Neural progenitor cell (in vitro differentiated cells): ENCODE results near the gene CXCL12. TPM values are rescaled to one million over a fixed set of nuclear protein-coding genes. Genes with fewer than 3 reads are reported as not detected.

Experiments used
- DNase-seq: peaks from one replicate; pipeline ENCODE4 v3.0.0-alpha.2; 2016; ENCODE audit warnings: low spot score
- H2AFZ ChIP-seq: fragments of 200-600 bp; sonication (generic); replicated peaks from 2 replicates; pipeline ENCODE4 v1.6.1; 2016; ENCODE audit warnings: antibody characterized with exemption
- H3F3A ChIP-seq: fragments of 200-600 bp; sonication (generic); 2 replicates; pipeline ENCODE4 v1.6.1; 2016; ENCODE audit warnings: antibody characterized with exemption, low read depth
- H3K27ac ChIP-seq: fragments of 200-600 bp; sonication (generic); 2 replicates; pipeline ENCODE4 v1.5.1; 2016; ENCODE audit warnings: mild to moderate bottlenecking
- H3K27me3 ChIP-seq: fragments of 200-600 bp; sonication (generic); 2 replicates; pipeline ENCODE4 v1.6.1; 2016; ENCODE audit warnings: mild to moderate bottlenecking, moderate library complexity
- H3K36me3 ChIP-seq: fragments of 200-600 bp; sonication (generic); 2 replicates; pipeline ENCODE4 v1.5.1; 2016
- H3K4me1 ChIP-seq: fragments of 200-600 bp; sonication (generic); 2 replicates; pipeline ENCODE4 v1.6.1; 2016; ENCODE audit warnings: mixed run types
- H3K4me2 ChIP-seq: fragments of 200-600 bp; sonication (generic); 2 replicates; pipeline ENCODE4 v1.6.1; 2016
- H3K4me3 ChIP-seq: fragments of 200-600 bp; sonication (generic); 2 replicates; pipeline ENCODE4 v1.5.1; 2016
- H3K79me2 ChIP-seq: fragments of 200-600 bp; sonication (generic); 2 replicates; pipeline ENCODE4 v1.6.1; 2016; ENCODE audit warnings: low read depth
- H3K9ac ChIP-seq: fragments of 200-600 bp; sonication (generic); 2 replicates; pipeline ENCODE4 v1.6.1; 2016
- H3K9me3 ChIP-seq: fragments of 200-600 bp; sonication (generic); 2 replicates; pipeline ENCODE4 v1.5.1; 2016; ENCODE audit warnings: low read depth
- H4K20me1 ChIP-seq: fragments of 200-600 bp; sonication (generic); 2 replicates; pipeline ENCODE4 v1.6.1; 2016; ENCODE audit warnings: low read depth
- H3K27ac Mint-ChIP-seq: 3 replicates; pipeline ENCODE4 v1.8.0; 2021; ENCODE audit warnings: mixed read lengths
- H3K27me3 Mint-ChIP-seq: 2 replicates; pipeline ENCODE4 v1.8.0; 2022; ENCODE audit warnings: low read depth, mild to moderate bottlenecking, inconsistent platforms, moderate library complexity, mixed read lengths; ENCODE audit not compliant: insufficient read depth
- H3K36me3 Mint-ChIP-seq: 3 replicates; pipeline ENCODE4 v1.8.0; 2021; ENCODE audit warnings: mixed read lengths
- H3K4me1 Mint-ChIP-seq: 3 replicates; pipeline ENCODE4 v1.8.0; 2021; ENCODE audit warnings: mixed read lengths
- H3K4me3 Mint-ChIP-seq: 3 replicates; pipeline ENCODE4 v1.8.0; 2021; ENCODE audit warnings: mild to moderate bottlenecking, moderate library complexity, mixed read lengths
- H3K9me3 Mint-ChIP-seq: 3 replicates; pipeline ENCODE4 v1.8.0; 2020; ENCODE audit warnings: mixed read lengths
- CTCF ChIP-seq: fragments of 200-600 bp; sonication (generic); IDR thresholded peaks from 2 replicates; pipeline ENCODE4 v1.5.1; 2017; ENCODE audit warnings: antibody characterized with exemption, mild to moderate bottlenecking
- EZH2 ChIP-seq: fragments of 200-600 bp; sonication (generic); IDR thresholded peaks from 2 replicates; pipeline ENCODE4 v1.6.1; 2017; ENCODE audit warnings: antibody characterized with exemption, mild to moderate bottlenecking, moderate library complexity
- EZH2phosphoT487 ChIP-seq: fragments of 200-600 bp; sonication (generic); IDR thresholded peaks from 2 replicates; pipeline ENCODE4 v1.6.1; 2017; ENCODE audit warnings: antibody characterized with exemption
- total RNA-seq: library from RNA; depleted of rRNA; stranded (reverse); fragments of >200 nt; gene quantifications from 2 replicates; pipeline ENCODE4 v1.2.3, GENCODE V29; 2015; ENCODE audit warnings: low replicate concordance

The CXCL12 gene
- total RNA-seq, 1 donor from 2014 or later = 0.09 TPM

DNA sequence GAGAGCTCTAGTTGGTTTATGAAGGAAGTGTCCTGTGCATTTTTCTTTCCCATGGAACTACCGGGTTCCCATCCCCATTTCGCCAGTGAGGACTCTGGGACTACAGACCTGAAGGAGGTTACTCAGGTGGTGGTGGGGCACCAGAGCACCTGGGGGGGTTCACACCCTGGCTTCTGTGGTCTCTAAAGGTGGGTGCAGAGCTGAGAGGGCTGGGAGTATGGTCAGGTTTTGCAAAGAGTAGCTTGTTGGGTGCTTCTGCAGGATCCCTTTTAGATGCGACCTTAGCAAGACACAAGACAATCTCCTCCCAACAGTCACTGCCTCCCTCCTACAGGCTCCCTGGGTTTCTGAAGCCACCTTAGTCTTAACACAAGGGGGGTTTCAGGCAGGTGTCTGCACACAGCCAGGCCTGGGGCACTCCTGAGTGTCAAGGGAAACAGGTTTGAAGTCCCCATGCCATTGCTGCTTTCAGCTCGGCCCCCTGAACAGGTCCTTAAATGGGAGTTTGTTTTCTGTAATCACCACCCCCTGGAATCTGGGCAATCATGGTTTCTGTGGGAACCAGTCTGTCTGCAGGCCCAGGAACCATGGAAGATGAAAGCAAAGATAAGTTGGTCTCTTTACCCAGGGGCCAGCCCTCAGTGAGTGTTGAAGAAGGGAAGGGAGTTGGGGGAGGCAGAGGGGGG is 9.9 kb upstream of the CXCL12 start:
- Histone ChIP-seq H3F3A (peaks cover 11% of the 10 kb centered on the region), H3K27me3 (no peaks in the 10 kb centered on the region), H3K4me3 (no peak overlapping the region), H3K9me3 (no peaks in the 10 kb centered on the region), H3K79me2 (no peaks in the 10 kb centered on the region), H3K36me3 (no peaks in the 10 kb centered on the region), H3K9ac (no peak overlapping the region), H3K4me2 (no peak overlapping the region), H3K4me1 (peaks cover 20% of the 10 kb centered on the region), H4K20me1 (no peaks in the 10 kb centered on the region), H3K27ac (no peak overlapping the region), H2AFZ (no peak overlapping the region)
- peaks cover 7% of the 10 kb centered on the region for H3K27me3 Mint-ChIP-seq
- no peak overlapping the region for H3K27ac Mint-ChIP-seq
- DNase-seq = no peak
- peaks cover 26% of the 10 kb centered on the region for H3K4me1 Mint-ChIP-seq
- H3K9me3 Mint-ChIP-seq = no peaks in the 10 kb centered on the region
- no peaks in the 10 kb centered on the region for H3K36me3 Mint-ChIP-seq
- no peak overlapping the region for H3K4me3 Mint-ChIP-seq
- TF ChIP-seq EZH2phosphoT487 = no peak
- TF ChIP-seq EZH2 = no peak
- TF ChIP-seq CTCF = no peak

DNA sequence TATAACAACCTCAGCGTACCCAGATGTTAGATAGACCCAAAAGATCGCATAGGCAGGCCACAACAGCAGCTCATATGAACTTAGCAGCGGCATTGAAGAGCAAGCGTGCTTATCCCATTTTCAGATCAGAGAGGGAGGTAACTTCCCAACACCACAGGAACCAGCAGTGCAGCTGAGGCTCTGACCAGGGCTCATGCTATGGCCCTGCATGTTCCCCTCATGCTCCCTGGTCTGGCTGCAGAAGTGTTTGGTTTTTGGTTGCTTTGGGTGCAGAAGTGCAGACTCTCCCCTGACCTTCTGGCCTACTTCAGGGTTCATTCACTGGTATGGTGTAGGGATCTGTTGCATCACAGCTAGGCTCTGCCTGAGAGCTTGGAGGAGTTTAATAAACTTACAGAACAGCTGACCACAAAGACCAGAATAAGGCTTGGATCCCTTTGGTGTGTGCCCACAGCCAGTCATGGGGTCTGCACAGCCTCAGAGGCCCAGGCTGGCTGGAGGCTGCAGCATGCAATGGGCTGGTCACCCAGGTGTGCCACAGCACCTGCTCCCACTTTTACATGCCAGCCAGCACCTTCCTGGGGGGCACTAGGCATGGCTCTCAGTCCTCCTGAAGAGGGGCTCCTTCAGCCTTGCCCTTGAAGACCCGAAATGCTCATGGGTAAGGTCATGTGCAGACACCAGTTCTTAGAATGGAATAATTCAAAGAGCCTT is 9.1 kb upstream of the CXCL12 start:
- no peaks in the 10 kb centered on the region for H3K9me3 ChIP-seq
- H3F3A ChIP-seq = peaks cover 11% of the 10 kb centered on the region
- Mint-ChIP-seq H3K27ac (no peak overlapping the region), H3K27me3 (peaks cover 4% of the 10 kb centered on the region), H3K4me3 (no peak overlapping the region), H3K9me3 (no peaks in the 10 kb centered on the region), H3K4me1 (peaks cover 22% of the 10 kb centered on the region), H3K36me3 (no peaks in the 10 kb centered on the region)
- H4K20me1 ChIP-seq = no peaks in the 10 kb centered on the region
- no peak for DNase-seq
- H3K36me3 ChIP-seq = no peaks in the 10 kb centered on the region
- no peak overlapping the region for H3K9ac ChIP-seq
- TF ChIP-seq EZH2phosphoT487 = no peak
- TF ChIP-seq EZH2 = no peak
- TF ChIP-seq CTCF = no peak
- no peak overlapping the region for H3K27ac ChIP-seq
- peaks cover 20% of the 10 kb centered on the region for H3K4me1 ChIP-seq
- no peaks in the 10 kb centered on the region for H3K79me2 ChIP-seq
- H3K4me2 ChIP-seq = no peak overlapping the region
- H3K27me3 ChIP-seq = no peaks in the 10 kb centered on the region
- no peak overlapping the region for H3K4me3 ChIP-seq
- no peak overlapping the region for H2AFZ ChIP-seq

DNA sequence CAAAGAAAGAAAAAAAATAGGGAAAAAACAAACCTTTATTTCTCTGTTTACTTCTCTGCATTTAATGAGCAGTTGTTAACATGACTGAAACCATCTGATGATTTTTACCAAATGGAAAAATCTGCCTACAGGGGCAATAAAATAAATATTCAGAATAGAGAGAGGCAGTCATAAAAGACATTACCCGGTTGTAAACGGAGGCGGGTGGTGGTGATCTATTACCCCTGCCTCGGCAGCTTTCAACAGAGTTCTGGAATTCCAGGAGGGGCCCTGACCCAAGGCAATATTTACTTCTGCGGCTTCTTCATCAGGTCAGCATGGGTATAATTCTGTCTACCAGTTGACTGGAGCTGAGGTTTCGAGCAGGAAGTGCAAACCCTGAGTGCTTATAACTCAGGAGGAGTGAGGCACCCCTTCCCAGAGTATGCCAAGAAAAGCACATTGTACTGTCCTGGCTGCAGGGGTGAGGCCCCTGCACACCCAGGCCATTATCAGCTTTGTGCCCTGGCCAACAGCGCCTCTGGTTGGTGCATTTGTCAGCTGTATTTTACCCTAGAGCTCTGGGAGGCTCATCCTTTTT is 8.2 kb upstream of the CXCL12 start:
- no peak overlapping the region for H3K27ac Mint-ChIP-seq

More for the DNA sequence above, 8.2 kb upstream of the CXCL12 start:
- Histone ChIP-seq H4K20me1 (no peaks in the 10 kb centered on the region), H3K4me3 (no peak overlapping the region), H3K27me3 (no peaks in the 10 kb centered on the region), H3K79me2 (no peaks in the 10 kb centered on the region), H3K9ac (no peak overlapping the region), H2AFZ (no peak overlapping the region), H3K27ac (no peak overlapping the region), H3F3A (peaks cover 5% of the 10 kb centered on the region), H3K9me3 (no peaks in the 10 kb centered on the region), H3K4me2 (no peak overlapping the region), H3K36me3 (no peaks in the 10 kb centered on the region), H3K4me1 (peaks cover 12% of the 10 kb centered on the region)
- Mint-ChIP-seq H3K36me3 (no peaks in the 10 kb centered on the region), H3K9me3 (no peaks in the 10 kb centered on the region), H3K4me1 (peaks cover 13% of the 10 kb centered on the region), H3K27me3 (peaks cover 4% of the 10 kb centered on the region), H3K4me3 (no peak overlapping the region)
- TF ChIP-seq EZH2phosphoT487 (no peak), EZH2 (no peak), CTCF (no peak)
- no peak for DNase-seq
